ENCODE results near the gene RPL36.

RPL36 gene

GRCh38 chr19:5690125-5690954 is at the start of gene RPL36:
Gene RPL36 (plus strand): TSS chr19:5690295. CDS start chr19:5690508, 213 bp downstream.
- DNase-seq, result peak; percentile 98

GRCh38 chr19:5641171-5641570 is 48.9 kb upstream of the RPL36 start:
- no peak for DNase-seq

- DNase-seq, result no peak
Observed at GRCh38 chr19:5642204-5642603, 47.9 kb upstream of the RPL36 start.

GRCh38 chr19:5643060-5643459 is 47.0 kb upstream of the RPL36 start:
- no peak for DNase-seq

DNA sequence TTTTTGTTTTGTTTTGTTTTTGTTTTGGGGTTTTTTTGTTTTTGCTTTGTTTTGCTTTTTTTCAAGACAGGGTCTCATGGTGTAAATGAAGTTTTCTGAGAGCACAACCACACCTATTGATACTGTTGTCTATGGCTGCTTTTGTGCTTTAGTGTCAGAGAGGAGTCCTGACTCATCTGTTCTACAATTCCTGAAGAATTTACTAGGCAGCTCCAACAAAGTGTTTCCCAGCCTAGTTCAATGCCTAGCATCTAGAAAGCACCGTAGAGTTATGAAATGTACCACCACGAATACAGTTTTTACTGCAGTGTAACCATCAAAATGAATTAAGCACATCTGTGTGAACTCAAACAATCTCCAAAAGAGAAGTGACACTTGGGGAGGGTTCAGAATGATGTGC is 46.1 kb upstream of the RPL36 start:
- no peak for DNase-seq

- no peak for DNase-seq
Observed at GRCh38 chr19:5645409-5645808, 44.7 kb upstream of the RPL36 start.

GRCh38 chr19:5646703-5647102 is 43.4 kb upstream of the RPL36 start:
- no peak for DNase-seq

GRCh38 chr19:5648464-5648863 is 41.6 kb upstream of the RPL36 start:
- no peak for DNase-seq

- no peak for DNase-seq
Observed at GRCh38 chr19:5651361-5651760, 38.7 kb upstream of the RPL36 start.

DNA sequence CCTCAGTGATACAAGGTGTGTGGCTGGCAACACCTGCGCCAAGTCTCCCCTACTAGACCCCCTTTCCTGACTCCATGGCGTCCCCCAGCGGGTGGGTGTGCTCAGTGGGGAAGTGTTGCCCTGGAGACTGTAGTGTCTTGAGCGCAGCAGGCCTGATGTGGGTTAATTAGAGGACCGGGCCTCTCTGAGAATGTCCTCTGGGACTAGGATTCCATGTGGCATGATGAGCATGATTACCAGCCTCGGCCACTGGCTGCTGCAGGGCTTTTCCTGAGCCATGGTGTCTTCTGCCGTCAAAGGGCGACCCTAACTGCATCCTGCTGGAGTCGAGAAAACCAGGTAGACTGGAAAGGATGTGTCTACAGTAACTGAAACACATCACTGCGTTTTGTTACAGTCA is 37.8 kb upstream of the RPL36 start:
- DNase-seq, result no peak

GRCh38 chr19:5654931-5655330 is 35.2 kb upstream of the RPL36 start:
- no peak for DNase-seq

DNA sequence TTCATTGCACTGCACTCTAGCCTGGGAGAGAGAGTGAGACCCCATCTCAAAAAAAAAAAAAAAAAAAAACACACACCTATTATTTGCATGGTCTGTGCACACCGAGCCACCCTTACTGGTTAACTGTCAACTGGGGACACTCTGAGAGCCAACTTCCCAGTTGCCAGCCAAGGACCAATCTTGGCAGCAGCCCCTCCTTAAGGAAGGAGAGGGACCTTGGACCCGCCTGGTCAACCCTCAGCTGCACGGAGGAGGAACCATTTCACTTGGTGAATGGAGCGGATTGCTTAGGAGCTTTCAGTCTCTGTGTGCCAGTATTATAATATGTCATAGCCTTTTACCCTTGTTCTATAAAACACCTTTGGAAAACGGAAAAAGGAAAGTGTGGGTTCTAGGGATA is 34.7 kb upstream of the RPL36 start:
- no peak for DNase-seq

DNA sequence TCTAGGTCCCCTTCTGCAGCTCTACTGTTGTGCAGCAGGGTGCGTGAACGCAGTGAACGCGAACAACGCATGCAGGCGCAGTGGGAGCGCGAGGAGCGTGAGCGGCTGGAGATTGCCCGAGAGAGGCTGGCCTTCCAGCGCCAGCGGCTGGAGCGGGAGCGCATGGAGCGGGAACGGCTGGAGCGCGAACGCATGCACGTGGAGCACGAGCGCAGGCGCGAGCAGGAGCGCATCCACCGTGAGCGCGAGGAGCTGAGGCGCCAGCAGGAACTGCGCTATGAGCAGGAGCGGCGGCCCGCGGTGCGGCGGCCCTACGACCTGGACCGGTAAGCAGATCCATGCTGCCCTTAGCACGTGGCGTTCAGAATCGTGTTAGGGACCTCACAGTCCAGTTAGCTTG is 28.6 kb upstream of the RPL36 start:
- no peak for DNase-seq

DNA sequence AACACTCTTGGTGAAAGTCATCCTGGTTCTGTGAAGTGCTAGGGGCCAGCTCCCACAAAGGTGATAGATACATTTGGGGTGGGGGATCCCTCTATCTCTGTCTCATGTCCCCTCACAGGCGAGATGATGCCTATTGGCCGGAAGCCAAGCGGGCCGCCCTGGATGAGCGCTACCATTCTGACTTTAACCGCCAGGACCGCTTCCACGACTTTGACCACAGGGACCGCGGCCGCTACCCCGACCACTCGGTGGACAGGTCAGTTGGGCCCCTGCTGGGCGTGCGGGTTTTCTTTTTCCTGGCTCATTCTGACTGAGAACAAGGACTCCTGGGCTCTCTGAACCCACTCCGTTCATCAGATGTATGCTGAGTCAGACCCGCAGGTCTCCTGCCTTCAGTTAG is 26.2 kb upstream of the RPL36 start:
- no peak for DNase-seq

- no peak for DNase-seq
Observed at GRCh38 chr19:5664515-5664914, 25.6 kb upstream of the RPL36 start.

DNA sequence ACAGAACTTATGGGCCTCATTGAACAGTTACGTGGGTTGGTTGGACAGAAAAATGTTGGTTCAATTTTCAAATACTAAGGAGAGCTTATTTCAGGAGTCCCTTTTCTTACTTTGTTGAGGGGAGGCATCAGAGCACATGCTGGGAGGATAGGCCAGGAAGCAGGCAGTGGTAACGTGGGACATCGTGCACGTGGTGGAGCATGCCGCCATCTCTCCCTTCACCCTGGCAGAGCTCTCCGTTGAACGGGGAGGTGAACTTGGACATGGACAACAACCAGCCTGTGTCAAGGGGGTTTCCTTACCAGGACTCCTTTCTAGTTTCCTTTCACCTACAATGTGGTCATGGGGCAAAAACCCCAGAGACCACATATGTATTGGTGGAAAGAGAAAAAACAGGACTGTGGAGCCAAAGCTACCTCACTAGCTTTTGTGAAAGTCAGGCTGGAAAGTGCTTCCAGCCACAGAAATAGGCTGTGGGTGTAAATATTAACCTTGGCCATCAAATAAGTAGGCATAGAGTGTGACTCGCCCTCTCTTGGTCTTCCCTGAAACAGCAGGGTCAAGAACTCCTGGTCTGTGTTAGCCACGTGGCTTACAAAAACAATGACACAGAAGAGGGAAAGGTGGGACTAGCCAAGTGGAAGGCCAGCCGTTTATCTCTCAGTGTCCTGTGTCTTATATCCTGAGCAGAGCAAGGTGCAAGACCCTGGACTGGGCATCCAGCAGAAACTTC is 24.1 kb upstream of the RPL36 start:
- no peak for DNase-seq

DNA sequence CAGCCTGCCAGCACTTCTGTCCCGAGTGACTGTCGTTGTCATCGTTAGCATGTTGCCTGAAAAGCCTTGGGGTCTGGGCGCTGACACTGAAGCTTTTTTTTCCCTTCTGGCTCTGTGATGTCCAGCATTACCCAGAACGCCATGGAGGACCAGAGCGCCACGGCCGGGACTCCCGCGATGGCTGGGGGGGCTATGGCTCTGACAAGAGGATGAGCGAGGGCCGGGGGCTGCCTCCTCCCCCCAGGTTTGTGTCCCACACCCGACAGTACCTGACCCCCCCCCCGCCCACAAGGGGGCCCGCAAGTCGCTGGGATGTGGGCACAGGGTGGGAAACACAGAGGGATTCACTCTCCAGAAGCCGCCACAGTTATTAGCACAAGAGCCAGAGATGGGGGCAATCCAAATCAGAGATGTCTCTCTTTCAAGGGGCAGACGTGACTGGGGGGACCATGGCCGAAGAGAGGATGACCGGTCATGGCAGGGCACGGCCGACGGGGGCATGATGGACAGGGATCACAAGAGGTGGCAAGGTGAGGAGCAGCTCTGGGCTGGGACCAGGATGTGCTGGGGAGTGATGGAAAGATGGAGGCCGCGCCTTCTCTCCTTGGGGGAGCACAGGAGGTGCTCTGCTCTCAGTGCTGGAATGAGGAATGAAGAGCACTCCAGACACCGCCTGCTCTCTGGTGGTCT is 23.0 kb upstream of the RPL36 start:
- DNase-seq, result no peak

GRCh38 chr19:5667751-5668271 is 22.3 kb upstream of the RPL36 start:
- DNase-seq, result no peak

DNA sequence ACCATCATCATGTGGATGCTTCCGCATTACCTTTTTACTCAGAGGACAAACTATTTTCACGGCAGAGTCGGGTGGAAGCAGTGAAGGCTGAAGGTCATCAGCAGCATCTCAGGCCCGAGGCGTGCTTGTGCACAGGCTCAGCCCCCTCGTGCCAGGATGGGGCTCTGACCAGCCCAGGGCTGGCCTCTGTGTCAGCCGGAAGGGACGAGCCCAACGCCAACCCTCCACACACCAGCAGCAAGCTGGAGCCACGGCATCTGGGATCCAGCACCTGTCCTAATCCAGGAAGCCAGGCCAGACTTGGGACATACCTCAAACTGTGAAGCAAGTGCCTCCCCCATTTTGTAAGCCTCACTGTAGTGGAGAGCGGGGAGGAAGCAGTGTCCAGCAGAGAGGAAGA is 20.9 kb upstream of the RPL36 start:
- DNase-seq, result no peak

DNA sequence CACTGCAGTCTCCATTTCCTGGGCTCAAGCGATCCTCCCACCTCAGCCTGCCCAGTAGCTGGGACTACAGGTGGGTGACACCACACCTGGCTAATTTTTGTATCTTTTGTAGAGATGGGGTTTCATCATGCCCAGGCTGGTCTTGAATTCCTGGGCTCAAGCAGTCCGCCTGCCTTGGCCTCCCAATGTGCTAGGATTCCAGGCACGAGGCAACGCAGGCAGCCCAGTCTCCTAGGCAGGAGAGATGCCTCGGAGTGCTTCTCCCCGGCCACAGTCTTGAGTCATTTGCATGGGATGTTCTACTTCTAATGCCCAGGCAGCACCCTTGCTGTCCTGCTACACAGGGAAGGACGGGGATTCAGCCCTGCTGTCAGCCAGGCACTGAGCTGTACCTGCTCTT is 18.5 kb upstream of the RPL36 start:
- no peak for DNase-seq

GRCh38 chr19:5672708-5673459 is 17.2 kb upstream of the RPL36 start:
- no peak for DNase-seq

- DNase-seq, result no peak
Observed at GRCh38 chr19:5673752-5674151, 16.3 kb upstream of the RPL36 start.

DNA sequence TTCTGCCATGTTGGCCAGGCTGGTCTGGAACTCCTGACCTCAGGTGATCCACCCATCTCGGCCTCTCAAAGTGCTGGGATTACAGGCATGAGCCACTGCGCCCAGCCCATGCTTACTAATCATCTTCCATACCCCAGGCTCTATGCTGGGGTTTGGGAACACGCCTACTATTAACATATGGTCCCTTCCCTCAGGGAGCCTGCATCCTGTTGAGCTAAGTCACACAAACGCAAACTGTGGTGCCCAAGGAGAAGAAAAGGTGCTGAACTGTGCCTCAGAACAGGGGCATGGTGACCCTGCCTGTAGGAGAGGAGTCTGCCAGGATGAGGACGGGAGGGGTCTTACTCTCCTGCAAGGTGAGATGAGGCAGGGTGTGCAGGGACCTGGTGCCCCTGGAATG is 15.4 kb upstream of the RPL36 start:
- DNase-seq, result no peak

Data from stimulated activated CD4-positive, alpha-beta T cell treated with anti-CD3 and anti-CD28 coated beads, Interleukin-15, amount 100 ng/mL, for 24 hours (primary cell).